ES-I3 (cell line): ENCODE measurements around the gene LTA.

Experiments
- H3K36me3 ChIP-seq: 2 replicates; pipeline ENCODE4 v1.6.1; 2013; ENCODE audit warnings: mild to moderate bottlenecking, low read length, control low read depth, moderate library complexity; ENCODE audit not compliant: insufficient read depth
- H3K4me1 ChIP-seq: 2 replicates; pipeline ENCODE4 v1.6.1; 2013; ENCODE audit warnings: mild to moderate bottlenecking, control low read depth, low read length; ENCODE audit not compliant: insufficient read depth
- H3K9ac ChIP-seq: 2 replicates; pipeline ENCODE4 v1.6.1; 2013; ENCODE audit warnings: low read depth, mild to moderate bottlenecking, low read length, moderate library complexity
- H3K9me3 ChIP-seq: 2 replicates; pipeline ENCODE4 v1.6.1; 2013; ENCODE audit warnings: mild to moderate bottlenecking, low read length, moderate library complexity; ENCODE audit not compliant: control insufficient read depth, insufficient read depth

The LTA gene, protein sequence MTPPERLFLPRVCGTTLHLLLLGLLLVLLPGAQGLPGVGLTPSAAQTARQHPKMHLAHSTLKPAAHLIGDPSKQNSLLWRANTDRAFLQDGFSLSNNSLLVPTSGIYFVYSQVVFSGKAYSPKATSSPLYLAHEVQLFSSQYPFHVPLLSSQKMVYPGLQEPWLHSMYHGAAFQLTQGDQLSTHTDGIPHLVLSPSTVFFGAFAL

DNA sequence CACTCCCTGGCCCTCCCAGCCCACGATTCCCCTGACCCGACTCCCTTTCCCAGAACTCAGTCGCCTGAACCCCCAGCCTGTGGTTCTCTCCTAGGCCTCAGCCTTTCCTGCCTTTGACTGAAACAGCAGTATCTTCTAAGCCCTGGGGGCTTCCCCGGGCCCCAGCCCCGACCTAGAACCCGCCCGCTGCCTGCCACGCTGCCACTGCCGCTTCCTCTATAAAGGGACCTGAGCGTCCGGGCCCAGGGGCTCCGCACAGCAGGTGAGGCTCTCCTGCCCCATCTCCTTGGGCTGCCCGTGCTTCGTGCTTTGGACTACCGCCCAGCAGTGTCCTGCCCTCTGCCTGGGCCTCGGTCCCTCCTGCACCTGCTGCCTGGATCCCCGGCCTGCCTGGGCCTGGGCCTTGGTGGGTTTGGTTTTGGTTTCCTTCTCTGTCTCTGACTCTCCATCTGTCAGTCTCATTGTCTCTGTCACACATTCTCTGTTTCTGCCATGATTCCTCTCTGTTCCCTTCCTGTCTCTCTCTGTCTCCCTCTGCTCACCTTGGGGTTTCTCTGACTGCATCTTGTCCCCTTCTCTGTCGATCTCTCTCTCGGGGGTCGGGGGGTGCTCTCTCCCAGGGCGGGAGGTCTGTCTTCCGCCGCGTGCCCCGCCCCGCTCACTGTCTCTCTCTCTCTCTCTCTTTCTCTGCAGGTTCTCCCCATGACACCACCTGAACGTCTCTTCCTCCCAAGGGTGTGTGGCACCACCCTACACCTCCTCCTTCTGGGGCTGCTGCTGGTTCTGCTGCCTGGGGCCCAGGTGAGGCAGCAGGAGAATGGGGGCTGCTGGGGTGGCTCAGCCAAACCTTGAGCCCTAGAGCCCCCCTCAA lies at the start of gene LTA:
Gene LTA, plus strand, starts transcription at position 249 of the 871 bp plus-strand sequence. Its CDS starts 454 bp downstream, at position 703.
- H3K4me1 ChIP-seq = peaks cover 10% of the 10 kb centered on the region; the same call in 1 of the 2 replicates
- H3K36me3 ChIP-seq = no peaks in the 10 kb centered on the region
- H3K9ac ChIP-seq = no peak within 1 kb of the TSS
- no peaks in the 10 kb centered on the region for H3K9me3 ChIP-seq

DNA sequence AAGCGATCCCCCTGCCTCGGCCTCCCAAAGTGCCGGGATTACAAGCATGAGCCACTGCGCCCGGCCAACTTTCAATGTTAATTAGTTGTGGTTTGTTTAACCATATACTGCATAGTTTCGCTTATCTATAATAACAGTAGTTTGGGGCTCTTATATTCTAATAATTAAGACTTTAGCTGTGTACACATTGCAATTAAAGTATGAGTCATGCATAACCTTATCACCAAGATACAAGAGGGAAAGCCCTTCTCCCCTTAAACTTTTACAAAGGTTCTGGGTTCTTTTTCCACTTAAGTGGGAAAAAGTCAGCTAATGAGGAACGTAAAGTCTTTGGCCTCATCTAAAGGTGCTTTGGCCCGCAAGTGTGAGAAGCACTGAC lies 46.5 kb upstream of the LTA start:
- 0 out of 2 replicates have a peak, but pooled peaks cover 3% of the 10 kb centered on the region for H3K4me1 ChIP-seq

DNA sequence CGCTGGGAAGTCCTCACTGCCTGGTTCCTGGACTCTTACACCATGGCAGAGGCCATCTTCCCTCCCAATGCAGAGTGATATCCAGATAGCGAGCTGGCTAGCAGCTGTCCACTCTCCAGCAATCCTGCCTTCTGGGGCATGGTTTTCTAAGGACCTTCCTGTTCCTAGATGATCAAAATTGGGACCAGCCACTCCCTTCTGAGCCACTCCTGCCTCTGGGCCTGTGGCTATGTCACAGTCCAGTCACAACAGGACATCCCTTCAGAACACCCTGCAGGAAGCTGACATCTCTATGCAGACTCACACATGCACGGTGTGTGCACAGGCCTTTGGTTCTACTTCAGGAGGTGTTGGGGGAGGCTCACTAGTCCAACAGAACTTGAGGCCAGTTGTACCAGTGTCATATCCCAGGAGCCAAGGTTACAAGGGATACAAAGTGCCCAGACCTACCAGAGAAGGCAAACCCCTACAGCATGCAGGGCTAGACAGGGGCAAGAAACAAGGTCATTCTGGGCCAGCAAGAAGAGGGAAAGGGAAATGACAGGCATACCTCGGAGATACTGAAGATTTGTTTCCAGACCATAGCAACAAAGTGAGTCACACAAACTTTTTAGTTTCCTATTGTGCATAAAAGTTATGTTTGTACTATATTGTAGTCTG lies 46.0 kb upstream of the LTA start:
- Histone ChIP-seq H3K36me3 (peaks cover 9% of the 10 kb centered on the region), H3K9ac (no peak overlapping the region)

More for the DNA sequence above, 46.5 kb upstream of the LTA start:
- peaks cover 3% of the 10 kb centered on the region; the same call in 1 of the 2 replicates for H3K36me3 ChIP-seq
- no peak overlapping the region for H3K9ac ChIP-seq
- H3K9me3 ChIP-seq = no peaks in the 10 kb centered on the region

DNA sequence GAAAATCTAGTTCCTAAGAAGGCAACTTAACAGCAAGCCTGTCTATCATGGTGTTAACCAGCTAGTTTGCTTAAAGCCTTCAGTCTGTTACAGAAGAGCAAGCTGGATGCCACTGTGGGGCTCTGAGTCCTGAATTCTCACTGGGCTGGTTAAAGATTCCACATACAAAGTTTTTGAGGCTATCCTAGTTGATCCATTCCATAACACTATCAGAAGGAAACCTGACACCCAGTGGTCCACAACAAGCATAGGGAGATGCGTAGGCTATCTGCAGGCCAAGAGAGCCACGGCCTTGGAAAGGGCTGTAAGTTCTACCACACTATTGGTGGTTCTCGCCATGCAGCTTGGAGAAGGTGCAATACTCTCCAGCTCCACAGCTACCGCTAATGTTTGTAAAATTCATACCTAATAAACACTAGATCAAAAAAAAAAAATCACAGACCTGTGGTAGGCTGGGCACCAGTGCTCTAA lies 43.7 kb upstream of the LTA start:
- no peaks in the 10 kb centered on the region for H3K9me3 ChIP-seq
- H3K9ac ChIP-seq = no peak overlapping the region
- peaks cover 16% of the 10 kb centered on the region for H3K36me3 ChIP-seq
- H3K4me1 ChIP-seq = 0 out of 2 replicates have a peak, but pooled peaks cover 3% of the 10 kb centered on the region

More for the DNA sequence above, 46.0 kb upstream of the LTA start:
- Histone ChIP-seq H3K4me1 (0 out of 2 replicates have a peak, but pooled peaks cover 3% of the 10 kb centered on the region), H3K9me3 (no peaks in the 10 kb centered on the region)

DNA sequence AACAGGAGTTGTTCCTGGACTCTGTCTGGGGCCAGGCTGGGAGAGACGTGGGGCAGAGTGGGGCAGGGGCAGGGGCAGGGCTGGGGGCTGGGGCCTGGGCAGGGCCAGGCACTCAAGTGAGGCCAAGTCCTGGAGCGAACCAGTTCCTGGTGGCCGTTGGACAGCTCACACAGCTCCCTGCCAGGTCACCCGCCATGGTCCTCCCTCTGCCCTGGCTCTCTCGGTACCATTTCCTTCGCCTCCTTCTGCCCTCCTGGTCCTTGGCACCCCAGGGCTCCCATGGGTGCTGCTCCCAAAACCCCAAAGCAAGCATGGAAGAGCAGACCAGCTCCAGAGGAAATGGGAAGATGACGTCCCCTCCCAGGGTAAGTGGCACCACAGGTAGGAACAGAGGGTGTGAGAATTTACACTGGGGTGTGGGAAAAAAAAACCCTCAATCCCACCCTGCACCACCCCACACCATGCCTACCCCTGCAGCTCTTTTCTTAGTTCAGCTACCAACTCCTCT lies 43.2 kb upstream of the LTA start, which contains the start of gene MCCD1:
Gene MCCD1, plus strand, starts transcription at position 142 of the 508 bp plus-strand sequence. Its CDS starts 53 bp downstream, at position 195.
- no peak within 1 kb of the TSS for H3K9ac ChIP-seq
- 0 out of 2 replicates have a peak, but pooled peaks cover 3% of the 10 kb centered on the region for H3K4me1 ChIP-seq
- peaks cover 17% of the 10 kb centered on the region for H3K36me3 ChIP-seq
- no peaks in the 10 kb centered on the region for H3K9me3 ChIP-seq

DNA sequence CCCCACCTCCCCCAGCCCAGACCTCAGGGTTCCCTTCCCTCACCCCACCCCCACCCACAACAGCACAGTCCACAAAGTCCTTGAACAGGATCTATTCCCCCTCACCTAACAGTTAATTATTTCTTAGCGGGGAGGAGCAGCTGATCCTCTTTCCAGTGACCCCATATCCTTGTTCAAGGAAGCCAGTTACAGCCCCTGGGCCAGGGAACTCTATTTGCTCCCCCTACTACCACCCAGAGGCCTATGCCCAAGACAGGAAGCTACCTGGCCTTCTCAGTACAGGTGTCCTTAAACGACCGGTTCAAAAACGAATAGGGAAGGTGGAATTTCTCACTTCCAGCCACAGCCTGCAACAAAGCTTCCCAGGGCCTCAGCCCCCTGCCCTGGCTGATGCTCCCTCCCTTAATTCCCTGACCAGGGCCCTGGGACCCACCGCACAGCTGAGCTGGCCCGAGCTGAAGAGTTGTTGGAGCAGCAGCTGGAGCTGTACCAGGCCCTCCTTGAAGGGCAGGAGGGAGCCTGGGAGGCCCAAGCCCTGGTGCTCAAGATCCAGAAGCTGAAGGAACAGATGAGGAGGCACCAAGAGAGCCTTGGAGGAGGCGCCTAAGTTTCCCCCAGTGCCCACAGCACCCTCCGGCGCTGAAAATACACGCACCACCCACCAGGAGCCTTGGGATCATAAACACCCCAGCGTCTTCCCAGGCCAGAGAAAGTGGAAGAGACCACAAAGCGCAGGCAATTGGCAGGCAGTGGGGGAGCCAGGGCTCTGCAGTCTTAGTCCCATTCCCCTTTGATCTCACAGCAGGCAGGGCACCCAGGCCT lies 42.5 kb upstream of the LTA start:
- no peaks in the 10 kb centered on the region for H3K9me3 ChIP-seq
- H3K36me3 ChIP-seq = peaks cover 24% of the 10 kb centered on the region
- 0 out of 2 replicates have a peak, but pooled peaks cover 3% of the 10 kb centered on the region for H3K4me1 ChIP-seq
- H3K9ac ChIP-seq = no peak overlapping the region

DNA sequence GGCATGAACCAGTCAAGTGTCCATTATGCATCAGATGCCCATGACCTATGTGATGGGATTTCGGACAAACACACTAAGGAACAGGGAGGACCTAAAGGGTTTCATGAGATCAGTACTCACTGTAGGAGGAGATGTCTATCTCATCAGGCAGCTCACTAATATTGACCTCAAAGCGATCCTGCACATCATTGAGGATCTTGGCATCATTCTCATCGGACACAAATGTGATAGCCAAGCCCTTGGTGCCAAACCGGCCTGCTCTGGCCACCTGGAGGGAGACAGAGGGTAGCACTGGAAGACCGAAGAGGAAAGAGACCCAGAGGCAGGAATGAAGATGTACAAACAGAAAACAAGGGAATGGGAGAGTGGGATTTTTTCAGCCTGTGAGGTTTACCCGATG lies 41.4 kb upstream of the LTA start:
- Histone ChIP-seq H3K4me1 (0 out of 2 replicates have a peak, but pooled peaks cover 3% of the 10 kb centered on the region), H3K36me3 (peaks cover 35% of the 10 kb centered on the region), H3K9me3 (no peaks in the 10 kb centered on the region), H3K9ac (no peak overlapping the region)

DNA sequence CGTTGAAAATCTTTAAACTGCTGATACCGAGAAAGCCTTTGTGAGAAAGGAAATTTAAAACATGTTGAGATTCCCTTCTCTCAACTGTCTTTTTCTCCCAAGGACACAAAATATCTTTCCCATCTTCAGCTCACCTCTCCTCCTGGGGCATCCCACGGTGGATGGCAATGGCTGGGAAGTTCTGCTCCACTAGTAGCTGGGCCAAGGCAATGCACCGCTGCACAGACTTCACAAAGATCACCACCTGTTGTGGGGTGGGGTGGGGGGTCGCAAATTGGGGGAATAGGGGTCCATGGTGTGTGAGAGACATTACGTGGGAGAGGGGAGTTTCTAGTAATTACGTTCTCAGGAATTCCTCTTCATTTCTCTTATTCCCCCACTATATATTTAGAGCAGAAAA lies 40.9 kb upstream of the LTA start:
- Histone ChIP-seq H3K9me3 (no peaks in the 10 kb centered on the region), H3K36me3 (peaks cover 40% of the 10 kb centered on the region), H3K4me1 (0 out of 2 replicates have a peak, but pooled peaks cover 3% of the 10 kb centered on the region), H3K9ac (no peak overlapping the region)

DNA sequence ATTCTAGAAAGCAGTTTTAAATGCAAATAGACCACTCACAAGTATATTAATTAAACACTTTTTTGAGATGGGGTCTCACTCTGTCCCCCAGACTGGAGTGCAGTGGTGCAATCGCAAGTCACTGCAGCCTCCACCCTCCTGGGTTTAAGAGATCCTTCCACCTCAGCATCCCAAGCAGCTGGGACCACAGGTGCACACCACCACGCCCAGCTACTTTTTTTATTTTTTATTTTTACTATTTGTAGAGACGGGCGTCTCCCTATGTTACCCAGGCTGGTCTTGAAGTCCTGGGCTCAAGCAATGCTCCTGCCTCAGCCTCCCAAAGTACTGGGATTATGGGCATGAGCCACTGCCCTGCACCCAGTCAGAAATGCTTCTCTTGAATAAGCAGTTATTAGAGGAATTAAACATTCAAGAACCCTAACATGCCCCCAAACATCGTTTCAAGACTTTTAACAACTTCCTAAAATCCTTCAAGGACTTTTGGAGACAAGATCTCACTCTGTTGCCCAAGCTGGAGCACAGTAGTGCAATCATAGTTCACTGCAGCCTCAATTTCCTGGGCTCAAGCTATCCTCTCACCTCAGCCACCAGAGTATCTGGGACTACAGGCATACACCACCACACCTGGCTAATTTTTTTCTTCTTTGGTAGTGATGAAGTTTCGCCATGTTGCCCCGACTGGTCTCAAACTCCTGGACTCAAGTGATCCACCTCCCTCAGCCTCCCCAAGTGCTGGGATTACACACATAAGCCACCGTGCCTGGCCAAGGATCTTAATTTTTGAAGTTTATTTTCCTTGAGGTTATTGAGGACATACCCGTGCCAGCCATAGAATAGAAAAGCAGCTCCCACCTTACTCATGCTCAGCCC lies 40.1 kb upstream of the LTA start:
- Histone ChIP-seq H3K9ac (no peak overlapping the region), H3K9me3 (no peaks in the 10 kb centered on the region), H3K4me1 (0 out of 2 replicates have a peak, but pooled peaks cover 3% of the 10 kb centered on the region), H3K36me3 (peaks cover 47% of the 10 kb centered on the region)

DNA sequence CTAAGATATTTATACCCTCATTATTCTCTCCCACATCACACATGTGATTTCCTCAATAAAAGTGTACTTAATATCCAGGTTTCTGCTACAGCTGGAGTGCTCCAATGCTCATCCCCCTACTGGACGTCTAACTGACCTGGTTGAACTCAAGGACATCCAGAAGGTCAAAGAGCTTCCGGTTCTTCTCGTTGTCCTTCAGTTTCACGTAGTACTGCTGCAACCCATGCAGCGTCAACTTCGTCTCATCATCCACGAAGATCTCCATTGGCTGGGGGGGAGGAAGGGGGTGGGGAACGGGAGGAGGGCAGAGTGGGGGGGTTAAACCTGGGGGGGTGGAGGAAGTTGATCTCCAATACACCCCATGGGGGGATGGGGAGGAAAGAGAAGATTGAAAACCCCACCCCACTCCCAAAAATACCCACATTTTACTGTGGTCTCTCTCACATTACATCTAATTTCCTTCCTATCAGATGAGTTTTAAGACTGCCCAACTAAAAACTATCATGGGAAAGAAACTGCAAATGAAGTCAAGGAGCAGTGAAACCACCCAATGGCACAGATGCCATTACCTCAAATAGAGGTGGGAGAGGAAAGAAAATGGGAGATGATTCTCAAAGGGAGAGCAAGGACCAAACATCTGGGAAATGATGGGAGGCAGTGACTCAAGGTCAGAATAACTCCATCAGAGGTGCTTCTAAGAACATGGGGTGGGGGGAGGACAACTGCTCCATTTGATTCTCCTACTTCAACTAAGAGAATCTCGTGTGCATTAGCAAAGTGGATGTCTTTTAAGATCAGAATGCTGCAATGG lies 39.2 kb upstream of the LTA start:
- H3K9ac ChIP-seq = no peak overlapping the region
- H3K4me1 ChIP-seq = 0 out of 2 replicates have a peak, but pooled peaks cover 3% of the 10 kb centered on the region
- peaks cover 50% of the 10 kb centered on the region for H3K36me3 ChIP-seq
- no peaks in the 10 kb centered on the region for H3K9me3 ChIP-seq

DNA sequence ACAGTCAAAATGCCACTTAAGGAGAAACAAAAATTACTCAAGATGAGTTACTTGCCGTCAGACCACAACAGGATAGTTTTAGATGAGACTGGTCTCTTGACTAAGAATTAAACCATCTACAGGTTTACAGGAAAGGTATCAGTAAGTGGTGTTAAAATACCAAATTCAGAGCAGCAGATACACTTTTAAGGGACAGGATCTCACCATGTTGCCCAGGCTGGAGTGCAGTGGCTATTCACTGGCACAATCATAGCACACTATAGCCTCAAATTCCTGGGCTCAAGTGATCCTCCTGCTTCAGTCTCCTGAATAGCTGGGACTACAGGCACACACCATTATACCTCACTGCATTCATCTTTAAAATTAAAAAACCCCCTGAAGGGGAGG lies 38.6 kb upstream of the LTA start:
- no peak overlapping the region for H3K9ac ChIP-seq
- H3K9me3 ChIP-seq = no peaks in the 10 kb centered on the region
- peaks cover 55% of the 10 kb centered on the region for H3K36me3 ChIP-seq
- 0 out of 2 replicates have a peak, but pooled peaks cover 3% of the 10 kb centered on the region for H3K4me1 ChIP-seq

DNA sequence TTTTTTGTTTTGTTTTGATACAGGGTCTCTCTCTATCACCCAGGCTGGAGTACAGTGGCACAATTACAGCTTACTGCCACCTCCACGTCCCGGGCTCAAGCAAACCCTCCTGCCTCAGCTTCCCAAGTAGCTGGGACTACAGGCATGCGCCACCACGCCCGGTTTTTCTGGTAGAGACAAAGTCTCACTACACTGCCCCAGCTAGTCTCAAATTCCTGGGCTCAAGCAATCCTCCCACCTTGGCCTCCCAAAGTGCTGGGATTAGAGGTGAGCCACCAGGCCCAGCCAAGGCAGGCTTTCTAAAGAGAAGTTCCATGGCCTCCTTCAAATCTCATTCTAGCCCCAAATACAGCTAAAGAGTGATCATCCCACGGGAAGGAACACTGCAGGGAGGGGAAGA lies 38.1 kb upstream of the LTA start:
- no peak overlapping the region for H3K9ac ChIP-seq
- 0 out of 2 replicates have a peak, but pooled peaks cover 3% of the 10 kb centered on the region for H3K4me1 ChIP-seq
- no peaks in the 10 kb centered on the region for H3K9me3 ChIP-seq
- H3K36me3 ChIP-seq = peaks cover 60% of the 10 kb centered on the region
